ENCODE results near the gene CUX1. TPM values are rescaled to one million over a fixed set of nuclear protein-coding genes. Genes with fewer than 3 reads are reported as not detected.

The CUX1 gene
- total RNA-seq, 1 experiment from 2014 or later: 53.5 TPM

DNA sequence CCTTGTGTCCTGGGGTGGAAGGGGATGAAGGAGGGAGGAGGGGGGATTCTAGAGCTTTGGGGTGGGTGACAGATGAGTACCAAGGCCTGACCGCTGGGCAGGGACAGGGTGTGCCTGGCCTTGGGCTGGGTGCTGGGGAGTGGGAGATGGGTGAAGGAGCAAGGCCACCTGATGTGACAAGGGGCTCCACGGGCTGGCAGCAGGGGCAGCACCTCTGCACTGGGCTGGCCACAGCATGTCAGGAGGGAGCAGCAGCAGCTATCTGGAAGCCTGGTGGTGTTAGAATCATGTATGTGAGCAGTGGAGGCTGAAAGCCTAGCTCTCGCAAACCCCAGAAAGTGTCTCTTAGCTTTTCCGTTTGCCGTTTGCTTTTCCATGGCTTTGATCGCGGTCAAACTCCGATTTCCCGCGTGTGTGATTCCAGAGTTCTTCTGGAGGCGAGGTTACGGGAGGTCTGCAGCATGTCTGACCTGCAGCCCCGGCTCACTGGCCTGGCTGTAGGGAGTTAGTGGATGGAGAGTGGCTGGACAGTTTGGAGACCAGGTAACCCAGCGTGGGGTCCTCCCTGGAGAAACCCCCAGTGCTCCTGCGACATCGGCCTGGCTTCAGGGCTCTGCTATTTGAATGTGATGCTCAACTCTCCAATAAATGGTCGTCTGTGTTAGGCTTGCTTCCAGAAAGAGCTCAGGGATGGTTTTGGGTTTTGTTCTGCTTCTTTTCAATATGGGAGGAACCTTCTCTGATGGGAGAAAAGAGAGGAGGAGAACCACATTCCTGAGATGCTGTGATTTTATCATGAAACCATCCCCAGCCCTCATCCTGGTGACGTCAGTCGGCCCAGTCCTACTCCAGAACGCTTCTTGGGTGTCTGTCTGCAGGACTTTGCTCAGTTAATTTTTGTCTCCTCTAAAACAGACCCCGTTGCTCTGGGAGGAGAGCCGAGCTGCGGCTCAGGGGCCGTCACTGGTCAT lies 105.5 kb downstream of the CUX1 start:
- Mint-ChIP-seq H3K27ac (peak overlapping the region; percentile 64 to 90 (median 90); a peak in 5 of 7 replicates), H3K4me1 (peaks cover 25% of the 10 kb centered on the region in 2 experiments), H3K4me3 (no peak overlapping the region), H3K9me3 (no peaks in the 10 kb centered on the region; a peak in 1 of 5 replicates), H3K27me3 (ENCODE audit: low read depth) (no peaks in the 10 kb centered on the region; the same call in 1 of the 2 replicates), H3K36me3 (ENCODE audit: insufficient read depth in 1 of 3, low read depth in 3 of 3) (peaks cover 7 to 31% (median 22%) of the 10 kb centered on the region in 3 experiments; a peak in 6 of 7 replicates)
- Histone ChIP-seq H3K79me1 (ENCODE audit: insufficient read depth, low read depth, low read length, poor library complexity, severe bottlenecking) (no peaks in the 10 kb centered on the region), H2BK12ac (ENCODE audit: insufficient read length, low read depth, low read length) (no peak overlapping the region), H3K14ac (ENCODE audit: insufficient read depth, low read length) (no peak overlapping the region), H2BK20ac (ENCODE audit: low read depth, low read length, poor library complexity, severe bottlenecking) (no peak overlapping the region), H3K56ac (ENCODE audit: insufficient read length, low read depth, low read length) (no peak overlapping the region), H3K4ac (ENCODE audit: low read depth, low read length) (no peak overlapping the region), H4K8ac (replicated peaks; ENCODE audit: insufficient read length, low read depth, low read length) (no peak overlapping the region), H3K4me2 (ENCODE audit: insufficient read depth, insufficient read length, low read length) (no peak overlapping the region), H2BK5ac (ENCODE audit: insufficient read length, low read length) (no peak overlapping the region), H4K91ac (ENCODE audit: insufficient read length, low read depth, low read length) (no peak overlapping the region), H3K27me3 (ENCODE audit: insufficient read depth, low read length) (no peaks in the 10 kb centered on the region), H3T11ph (ENCODE audit: low read length) (no peak overlapping the region), H3K4me1 (ENCODE audit: insufficient read depth, low read length) (peaks cover 2% of the 10 kb centered on the region; the same call in 1 of the 2 replicates), H2BK15ac (ENCODE audit: low read depth, low read length) (no peak overlapping the region), H4K5ac (ENCODE audit: insufficient read length, low read depth, low read length) (no peak overlapping the region), H3K23ac (ENCODE audit: insufficient read length, low read depth, low read length) (no peak overlapping the region), H2AK5ac (ENCODE audit: insufficient read length, low read length) (no peak overlapping the region), H4K20me1 (ENCODE audit: control insufficient read depth, insufficient read depth, insufficient read length) (no peaks in the 10 kb centered on the region), H3K9ac (ENCODE audit: extremely low read depth, insufficient read length, low read length) (no peak overlapping the region), H2AFZ (ENCODE audit: low read length) (no peak overlapping the region), H3K18ac (ENCODE audit: insufficient read length, low read depth, low read length) (no peak overlapping the region), H3K27ac (ENCODE audit: insufficient read length, low read depth, low read length) (no peak overlapping the region), H3K23me2 (ENCODE audit: insufficient read length, low read depth, low read length, poor library complexity, severe bottlenecking) (no peaks in the 10 kb centered on the region), H2BK120ac (ENCODE audit: low read depth, low read length, poor library complexity, severe bottlenecking) (no peak overlapping the region), H3K9me3 (ENCODE audit: control insufficient read depth, low read depth, low read length) (no peaks in the 10 kb centered on the region), H3K79me2 (ENCODE audit: insufficient read depth, low read length) (peaks cover 7% of the 10 kb centered on the region; the same call in 1 of the 2 replicates)
- DNase-seq: no peak
- TF ChIP-seq, protein P1, sequence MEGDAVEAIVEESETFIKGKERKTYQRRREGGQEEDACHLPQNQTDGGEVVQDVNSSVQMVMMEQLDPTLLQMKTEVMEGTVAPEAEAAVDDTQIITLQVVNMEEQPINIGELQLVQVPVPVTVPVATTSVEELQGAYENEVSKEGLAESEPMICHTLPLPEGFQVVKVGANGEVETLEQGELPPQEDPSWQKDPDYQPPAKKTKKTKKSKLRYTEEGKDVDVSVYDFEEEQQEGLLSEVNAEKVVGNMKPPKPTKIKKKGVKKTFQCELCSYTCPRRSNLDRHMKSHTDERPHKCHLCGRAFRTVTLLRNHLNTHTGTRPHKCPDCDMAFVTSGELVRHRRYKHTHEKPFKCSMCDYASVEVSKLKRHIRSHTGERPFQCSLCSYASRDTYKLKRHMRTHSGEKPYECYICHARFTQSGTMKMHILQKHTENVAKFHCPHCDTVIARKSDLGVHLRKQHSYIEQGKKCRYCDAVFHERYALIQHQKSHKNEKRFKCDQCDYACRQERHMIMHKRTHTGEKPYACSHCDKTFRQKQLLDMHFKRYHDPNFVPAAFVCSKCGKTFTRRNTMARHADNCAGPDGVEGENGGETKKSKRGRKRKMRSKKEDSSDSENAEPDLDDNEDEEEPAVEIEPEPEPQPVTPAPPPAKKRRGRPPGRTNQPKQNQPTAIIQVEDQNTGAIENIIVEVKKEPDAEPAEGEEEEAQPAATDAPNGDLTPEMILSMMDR (conservative IDR thresholded peaks at IDR 0.05): no peak
- no CpG with 5 or more reads among the region's 24 CpGs for WGBS (ENCODE audit: extremely low coverage, insufficient read length, low lambda C conversion rate)

Data from H9 (cell line).